H4 (cell line): ENCODE measurements around the gene SLC43A1. TPM values are rescaled to one million over a fixed set of nuclear protein-coding genes. Genes with fewer than 3 reads are reported as not detected.
"Not testable (repeated sequence)": the region's sequence is repeated elsewhere in the genome, so short reads cannot be mapped to it uniquely, and the experiment has no call there.

Experiments used
- DNase-seq: peaks from one replicate; pipeline ENCODE4 v3.0.0-alpha.2; 2015; ENCODE audit warnings: low spot score
- total RNA-seq: library from RNA; depleted of rRNA; stranded (reverse); fragments of >200 nt; shearing (Covaris generic); gene quantifications from 2 replicates; pipeline ENCODE4 v1.2.3, GENCODE V29; 2014

SLC43A1 gene
- total RNA-seq, 1 experiment from 2014 or later, result 6.0 TPM

- no peak for DNase-seq
These were observed 54.4 kb downstream of the SLC43A1 start for GRCh38 chr11:57460758-57461749.

- DNase-seq, result peak; percentile 63
These were observed 55.3 kb downstream of the SLC43A1 start, which contains the start of gene RTN4RL2 for GRCh38 chr11:57460022-57460757. TSS of gene RTN4RL2 (plus strand) at chr11:57460528. CDS start at chr11:57460866, 338 bp downstream.

GRCh38 chr11:57459164-57460021, 56.1 kb downstream of the SLC43A1 start:
- no peak for DNase-seq

GRCh38 chr11:57458410-57459163, 56.9 kb downstream of the SLC43A1 start:
- DNase-seq, result no peak

DNA sequence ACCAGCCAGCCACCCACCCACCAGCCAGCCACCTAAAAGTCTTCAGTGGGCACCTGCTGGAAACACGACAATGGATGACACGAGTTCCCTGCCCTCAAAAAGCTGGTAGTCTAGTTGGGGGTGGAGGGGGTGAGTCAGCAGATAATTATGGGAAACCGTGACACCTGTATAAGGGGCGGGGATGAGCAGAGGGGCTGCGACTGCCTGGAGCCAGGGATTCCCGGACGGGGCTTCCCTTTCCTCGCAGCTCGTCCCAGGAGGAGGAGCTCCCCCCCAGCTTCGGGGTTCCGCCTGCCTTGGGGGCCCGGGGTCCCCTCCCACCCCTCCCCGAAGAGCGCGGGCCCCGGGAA, 57.5 kb downstream of the SLC43A1 start:
- DNase-seq, result no peak

GRCh38 chr11:57457643-57458023, 57.9 kb downstream of the SLC43A1 start:
- DNase-seq, result no peak

DNA sequence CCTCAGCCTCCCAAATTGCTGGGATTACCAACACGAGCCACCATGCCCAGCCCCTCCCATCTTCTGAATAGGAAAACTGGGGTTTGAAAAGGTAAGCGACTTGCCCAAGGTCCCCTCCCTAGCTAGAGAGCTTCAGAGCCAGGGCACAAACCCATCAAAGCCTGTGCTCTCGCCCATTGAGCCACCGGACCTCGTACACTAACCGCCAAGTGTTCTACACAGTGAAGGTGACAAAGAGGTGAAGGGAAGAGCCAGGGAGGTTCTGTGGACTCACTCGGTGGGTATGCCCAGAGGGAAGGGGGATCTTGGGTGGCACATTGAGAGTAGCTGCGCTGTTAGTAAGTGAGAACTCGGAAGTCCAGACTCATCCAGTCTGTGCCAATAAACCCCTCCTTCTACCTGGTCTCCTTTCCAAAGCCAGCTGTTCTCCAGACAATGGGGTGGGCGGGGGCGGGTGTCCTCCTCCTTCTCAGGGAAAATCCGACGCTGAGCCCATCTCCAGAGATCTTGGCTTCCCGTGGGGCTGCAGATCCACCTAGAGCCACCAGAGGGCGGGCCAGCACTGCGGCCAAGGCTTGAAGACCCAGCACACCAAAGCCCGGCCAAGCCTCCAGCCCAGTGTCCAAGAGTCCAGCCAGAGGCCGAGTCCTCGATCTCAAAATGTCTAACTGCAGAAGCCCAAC, 58.4 kb downstream of the SLC43A1 start:
- DNase-seq, result peak; percentile 60

DNA sequence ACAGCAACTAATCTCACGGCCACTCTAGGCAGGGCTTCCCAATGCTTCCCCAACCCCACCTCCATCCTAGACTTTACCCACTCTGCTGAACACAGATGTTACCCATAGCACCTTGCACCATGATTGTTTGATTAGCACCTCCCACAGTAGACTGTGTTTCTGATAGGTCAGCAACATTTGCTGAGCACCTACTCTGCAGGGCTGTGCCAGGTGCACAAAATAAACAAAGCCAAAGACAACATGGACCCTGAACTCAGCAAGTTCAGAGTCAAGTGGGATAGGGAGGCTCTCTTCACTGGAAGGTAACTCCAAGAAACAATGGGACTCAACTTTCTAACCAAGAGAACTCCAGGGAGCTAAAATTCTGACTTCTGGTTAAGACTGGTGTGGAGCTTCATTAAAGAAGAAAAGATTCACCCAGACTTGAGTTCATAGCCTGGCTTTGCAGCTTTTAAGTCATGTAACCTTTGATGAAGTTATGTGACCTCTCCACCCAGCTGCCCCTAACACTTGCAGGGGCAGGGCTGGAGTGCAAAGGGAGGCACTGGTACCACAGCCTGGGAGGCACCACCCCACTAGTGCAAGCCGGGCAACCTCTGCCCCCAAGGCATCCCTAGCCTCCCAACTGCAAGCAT, 61.8 kb downstream of the SLC43A1 start:
- no peak for DNase-seq

- DNase-seq, result no peak
These were observed 69.4 kb downstream of the SLC43A1 start for GRCh38 chr11:57446055-57446454.

- DNase-seq, result not testable (repeated sequence)
These were observed 70.4 kb downstream of the SLC43A1 start for GRCh38 chr11:57445122-57445394.

- DNase-seq, result no peak
These were observed 71.0 kb downstream of the SLC43A1 start for GRCh38 chr11:57444362-57445121.

GRCh38 chr11:57440744-57441414, 74.6 kb downstream of the SLC43A1 start:
- DNase-seq, result no peak

DNA sequence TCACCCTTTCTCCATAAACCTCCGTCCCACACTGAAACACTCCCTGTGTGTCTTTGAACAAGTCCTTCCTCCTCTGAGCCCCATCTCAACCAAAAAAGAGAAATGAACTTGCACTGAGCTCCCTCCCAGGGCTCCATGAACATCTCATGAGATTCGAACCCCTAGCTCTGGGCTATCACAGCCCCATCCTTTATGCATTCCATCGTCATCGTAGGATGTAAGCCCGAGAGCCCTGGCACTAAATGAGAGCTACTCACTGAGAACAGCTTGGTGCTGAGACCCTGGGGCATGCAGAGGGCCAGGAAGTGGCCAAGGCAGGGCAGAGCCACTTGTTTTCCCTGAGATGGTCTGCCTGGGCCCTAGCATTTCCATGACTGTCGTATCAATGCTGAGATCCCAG, 75.7 kb downstream of the SLC43A1 start:
- no peak for DNase-seq

DNA sequence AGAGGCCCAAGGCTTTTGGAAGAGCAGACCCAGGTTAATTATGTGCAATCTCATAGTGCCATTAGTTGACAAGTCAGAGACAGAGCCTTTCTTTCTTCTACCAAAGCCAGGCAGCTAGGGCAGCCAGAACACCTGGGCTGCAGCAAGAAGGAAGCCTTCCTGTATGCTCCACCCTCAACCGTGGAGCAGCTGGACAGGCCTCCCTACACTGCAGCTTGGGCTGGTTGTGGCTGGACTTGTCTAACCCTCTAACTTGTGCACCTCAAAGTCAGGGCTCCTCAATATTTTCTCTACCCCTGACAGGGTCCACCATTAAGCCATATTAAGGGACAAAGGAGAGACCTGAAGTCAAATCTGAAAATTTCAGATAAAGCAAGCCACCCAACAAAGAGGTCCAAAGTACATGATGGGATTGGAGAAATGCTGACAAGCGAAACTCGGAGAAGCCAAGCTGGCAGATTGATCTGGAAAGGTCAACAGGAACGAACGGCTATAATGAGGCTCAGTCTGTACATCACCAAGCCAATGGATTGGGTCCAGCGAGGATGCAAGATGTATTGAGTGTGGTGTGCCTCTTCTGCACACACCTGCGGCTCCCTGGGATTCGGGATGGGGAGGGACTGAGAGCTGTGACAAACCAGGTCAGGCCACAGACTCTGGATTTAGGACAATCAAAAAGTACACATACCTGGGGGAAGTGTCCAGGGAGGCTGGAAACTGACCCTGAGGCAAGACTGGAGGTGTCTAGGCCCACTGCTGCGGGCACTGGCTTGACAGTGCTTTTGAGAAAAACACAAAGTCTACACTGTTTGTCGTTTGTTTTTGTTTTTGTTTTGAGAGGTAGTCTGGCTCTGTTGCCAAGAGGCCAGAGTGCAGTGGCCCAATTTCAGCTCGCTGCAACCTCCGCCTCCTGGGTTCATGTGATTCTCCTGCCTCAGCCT, 76.9 kb downstream of the SLC43A1 start:
- DNase-seq, result no peak

DNA sequence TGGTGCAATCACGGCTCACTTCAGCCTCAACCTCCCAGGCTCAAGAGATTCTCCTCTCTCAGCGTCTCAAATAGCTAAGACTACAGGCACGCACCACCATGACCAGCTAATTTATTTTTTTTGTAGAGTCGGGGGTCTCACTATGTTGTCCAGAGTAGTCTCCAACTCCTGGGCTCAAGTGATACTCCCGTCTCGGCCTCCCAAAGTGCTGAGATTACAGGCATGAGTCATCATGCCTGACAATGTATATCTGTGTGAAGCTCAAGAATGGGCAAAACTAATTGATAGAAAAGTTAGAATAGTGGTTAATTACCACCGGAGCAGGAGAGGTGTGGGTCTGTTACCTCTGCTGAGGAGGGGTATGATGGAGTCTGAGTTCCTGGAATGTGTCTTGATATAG, 79.5 kb downstream of the SLC43A1 start:
- no peak for DNase-seq

DNA sequence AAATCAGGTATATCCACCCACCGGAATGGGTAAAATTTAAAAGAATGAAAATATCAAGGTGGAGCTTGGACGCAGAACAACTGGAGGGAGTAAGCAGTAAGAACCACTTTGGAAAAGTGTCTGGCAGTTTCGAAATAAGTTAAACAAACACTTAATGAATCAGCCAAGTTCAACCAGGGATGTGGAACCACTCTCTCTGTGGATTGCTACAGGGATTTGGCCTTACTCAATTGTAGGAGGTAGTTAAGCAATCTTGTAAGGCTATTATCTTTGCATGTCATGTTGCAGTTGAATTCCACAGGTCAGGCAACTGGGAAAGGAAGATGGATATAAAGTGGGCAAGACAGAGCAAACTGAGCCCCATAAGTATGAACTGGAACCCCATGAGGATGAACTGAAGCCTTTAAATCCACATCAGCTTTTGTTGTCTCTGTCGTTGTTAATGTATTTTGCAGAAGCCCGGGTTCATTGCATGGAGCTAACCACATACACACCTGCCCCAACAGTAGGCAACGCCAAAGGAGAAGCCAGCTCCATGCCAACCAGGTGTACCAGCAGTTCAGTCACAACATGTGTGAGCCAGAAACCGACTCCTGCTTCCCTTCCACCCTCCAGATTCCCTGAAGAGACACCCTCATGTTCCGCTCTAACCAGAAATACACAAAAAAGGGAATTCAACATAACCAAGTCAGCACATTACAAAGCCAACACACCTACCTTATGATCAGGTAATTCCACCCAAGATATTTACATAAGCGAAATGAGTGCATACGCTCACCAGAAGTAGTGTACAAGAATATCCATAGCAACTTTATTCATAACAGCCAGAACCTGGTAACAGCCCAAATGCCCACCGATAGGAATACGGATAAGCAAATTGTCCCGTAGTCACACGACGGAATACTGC, 80.6 kb downstream of the SLC43A1 start:
- peak; percentile 90 for DNase-seq
